Renal cortical epithelial cell (primary cell): ENCODE results near the gene RFX7. TPM values are rescaled to one million over a fixed set of nuclear protein-coding genes. Genes with fewer than 3 reads are reported as not detected.

ENCODE experiments used
- DNase-seq: peaks from one replicate; pipeline ENCODE4 v3.0.0-alpha.2; 2011; ENCODE audit warnings: low read depth
- total RNA-seq: library from RNA; depleted of rRNA; stranded (reverse); fragments of >200 nt; gene quantifications from 2 replicates; pipeline ENCODE4 v1.2.3, GENCODE V29; 2014

The RFX7 gene
- total RNA-seq, 1 donor from 2014 or later: 17.4 TPM

- DNase-seq: no peak
Observed at GRCh38 chr15:56126409-56126808, 117.3 kb downstream of the RFX7 start.

GRCh38 chr15:56124391-56124790 is 119.3 kb downstream of the RFX7 start:
- DNase-seq: no peak

- DNase-seq: no peak
Observed at GRCh38 chr15:56105855-56106254, 137.8 kb downstream of the RFX7 start.

GRCh38 chr15:56102441-56102840 is 141.2 kb downstream of the RFX7 start:
- no peak for DNase-seq

GRCh38 chr15:56099311-56099710 is 144.4 kb downstream of the RFX7 start:
- DNase-seq: no peak

GRCh38 chr15:56098195-56098863 is 145.3 kb downstream of the RFX7 start:
- no peak for DNase-seq

- no peak for DNase-seq
Observed at GRCh38 chr15:56095406-56095805, 148.3 kb downstream of the RFX7 start.

GRCh38 chr15:56094171-56094570 is 149.5 kb downstream of the RFX7 start:
- DNase-seq: no peak

- no peak for DNase-seq
Observed at GRCh38 chr15:56088389-56088788, 155.3 kb downstream of the RFX7 start.

- no peak for DNase-seq
Observed at GRCh38 chr15:56086566-56086965, 157.1 kb downstream of the RFX7 start.

- peak; percentile 24 for DNase-seq
Observed at GRCh38 chr15:56082263-56082761, 161.4 kb downstream of the RFX7 start.

GRCh38 chr15:56077081-56077480 is 166.6 kb downstream of the RFX7 start:
- no peak for DNase-seq

GRCh38 chr15:56076640-56077039 is 167.0 kb downstream of the RFX7 start:
- DNase-seq: no peak

- DNase-seq: no peak
Observed at GRCh38 chr15:56074481-56075265, 169.0 kb downstream of the RFX7 start.

- DNase-seq: no peak
Observed at GRCh38 chr15:56064152-56064551, 179.5 kb downstream of the RFX7 start.

GRCh38 chr15:56059716-56060115 is 184.0 kb downstream of the RFX7 start:
- no peak for DNase-seq

GRCh38 chr15:56058986-56059385 is 184.7 kb downstream of the RFX7 start:
- no peak for DNase-seq

GRCh38 chr15:56056626-56057025 is 187.1 kb downstream of the RFX7 start:
- DNase-seq: no peak

- no peak for DNase-seq
Observed at GRCh38 chr15:56053046-56053400, 190.7 kb downstream of the RFX7 start.

- DNase-seq: peak; percentile 76
Observed at GRCh38 chr15:56052395-56053045, 191.2 kb downstream of the RFX7 start.

- DNase-seq: no peak
Observed at GRCh38 chr15:56051676-56052075, 192.0 kb downstream of the RFX7 start.

GRCh38 chr15:56049577-56049976 is 194.1 kb downstream of the RFX7 start:
- no peak for DNase-seq

GRCh38 chr15:56047354-56047753 is 196.3 kb downstream of the RFX7 start:
- peak; percentile 81 for DNase-seq
